B cell (primary cell): ENCODE data around the gene ITGB3BP. TPM values are rescaled to one million over a fixed set of nuclear protein-coding genes. Genes with fewer than 3 reads are reported as not detected.

Experiments
- ATAC-seq: fragments of 200-7000 bp; cut with Tn5 transposase; one replicate; pipeline ENCODE4 v1.10.0; 2021; ENCODE audit warnings: low read depth, mild to moderate bottlenecking, moderate number of reproducible peaks, moderate library complexity
- CTCF ChIA-PET: fragments of 350-600 bp; sonication (Branson Sonifier 250); formaldehyde crosslinking; loops from one replicate; lab custom pipeline; 2021; ENCODE audit warnings: antibody characterized with exemption, inconsistent platforms; lab: Charles Lee
- POLR2A ChIA-PET: fragments of 350-600 bp; sonication (Branson Sonifier 250); formaldehyde crosslinking; loops from one replicate; lab custom pipeline; 2021; ENCODE audit warnings: antibody characterized with exemption; lab: Charles Lee
- DNase-seq: peaks from one replicate; pipeline ENCODE4 v3.0.0; 2013
- H2AFZ ChIP-seq: 2 replicates; pipeline ENCODE4 v1.6.1; 2012; ENCODE audit warnings: mild to moderate bottlenecking, low read depth, low read length; ENCODE audit not compliant: insufficient read depth, poor library complexity, severe bottlenecking
- H3K27ac ChIP-seq, 2 donors: 1 replicate in 1 of 2; 2 replicates in 1 of 2; pipeline ENCODE4 v1.5.1; 2012 to 2013; ENCODE audit warnings: low read length in 2 of 2, mild to moderate bottlenecking in 2 of 2, moderate library complexity in 1 of 2
- H3K27me3 ChIP-seq, 4 experiments: fragments of 200-600 bp in 1 of 4; sonication (generic) in 1 of 4; replicated peaks in 1 of 4; 1 replicate in 2 of 4; 2 replicates in 2 of 4; pipeline versions ENCODE4 v1.6.1 to v1.7.0; 2013 to 2016; ENCODE audit warnings: low read length in 3 of 4, mild to moderate bottlenecking in 2 of 4, mixed read lengths in 1 of 4, moderate library complexity in 1 of 4; ENCODE audit not compliant: insufficient read depth in 4 of 4, control insufficient read depth in 3 of 4; ENCODE audit errors: control extremely low read depth in 1 of 4
- H3K36me3 ChIP-seq, 2 experiments: replicated peaks in 1 of 2; 1 replicate in 1 of 2; 2 replicates in 1 of 2; pipeline versions ENCODE4 v1.6.1 to v1.7.1; 2013; ENCODE audit warnings: low read length in 1 of 2; ENCODE audit not compliant: insufficient read depth in 2 of 2, control insufficient read depth in 1 of 2; ENCODE audit errors: control extremely low read depth in 1 of 2, extremely low read depth in 1 of 2
- H3K4me1 ChIP-seq, 2 donors: fragments of 200-600 bp in 1 of 2; sonication (generic) in 1 of 2; 1 replicate in 1 of 2; 2 replicates in 1 of 2; pipeline versions ENCODE4 v1.5.1 to v1.6.1; 2013 to 2017; ENCODE audit warnings: low read length in 2 of 2; ENCODE audit not compliant: control insufficient read depth in 2 of 2, insufficient read depth in 2 of 2
- H3K4me2 ChIP-seq: replicated peaks from 2 replicates; pipeline ENCODE3; 2012; ENCODE audit warnings: mild to moderate bottlenecking, low read depth, low read length; ENCODE audit not compliant: poor library complexity, severe bottlenecking
- H3K4me3 ChIP-seq, 5 experiments: fragments of 200-600 bp in 1 of 5; sonication (generic) in 1 of 5; 1 replicate in 3 of 5; 2 replicates in 2 of 5; pipeline versions ENCODE4 v1.5.1 to v1.7.0; 2011 to 2016; ENCODE audit warnings: low read length in 4 of 5, mild to moderate bottlenecking in 4 of 5, low read depth in 2 of 5, control low read depth in 1 of 5, moderate library complexity in 1 of 5; ENCODE audit not compliant: insufficient read depth in 1 of 5; ENCODE audit errors: control extremely low read depth in 1 of 5, extremely low read depth in 1 of 5
- H3K79me2 ChIP-seq: fragments of 200-600 bp; sonication (generic); one replicate; pipeline ENCODE4 v1.6.0; 2016; ENCODE audit warnings: low read length; ENCODE audit not compliant: control insufficient read depth, insufficient read depth
- H3K9ac ChIP-seq: fragments of 200-600 bp; sonication (generic); 2 replicates; pipeline ENCODE4 v1.6.1; 2017; ENCODE audit warnings: mild to moderate bottlenecking, low read length, moderate library complexity
- H3K9me3 ChIP-seq, 3 donors: one replicate each; pipeline versions ENCODE4 v1.6.1 to v1.7.1; 2013; ENCODE audit warnings: low read length in 2 of 3; ENCODE audit not compliant: control insufficient read depth in 2 of 3, insufficient read depth in 1 of 3; ENCODE audit errors: control extremely low read depth in 1 of 3
- H4K20me1 ChIP-seq: 2 replicates; pipeline ENCODE4 v1.6.0; 2012; ENCODE audit warnings: mild to moderate bottlenecking, low read length; ENCODE audit not compliant: insufficient read depth, control insufficient read depth, poor library complexity, severe bottlenecking
- H3K27ac Mint-ChIP-seq: one replicate; pipeline ENCODE4 v1.8.0; 2021; ENCODE audit warnings: mixed read lengths
- H3K27me3 Mint-ChIP-seq: one replicate; pipeline ENCODE4 v1.8.0; 2021; ENCODE audit warnings: mixed read lengths
- H3K4me1 Mint-ChIP-seq: one replicate; pipeline ENCODE4 v1.8.0; 2021; ENCODE audit warnings: mixed read lengths
- H3K4me3 Mint-ChIP-seq: one replicate; pipeline ENCODE4 v1.8.0; 2021; ENCODE audit warnings: mixed read lengths
- H3K9me3 Mint-ChIP-seq: one replicate; pipeline ENCODE4 v1.8.0; 2022; ENCODE audit warnings: mixed read lengths; ENCODE audit not compliant: insufficient read depth
- CTCF ChIP-seq: fragments of 200-600 bp; IDR thresholded peaks from one replicate; pipeline ENCODE4 v1.8.0; 2022; ENCODE audit warnings: antibody characterized with exemption, mild to moderate bottlenecking
- EZH2 ChIP-seq: IDR thresholded peaks from 2 replicates; pipeline ENCODE4 v1.6.1; 2012; ENCODE audit warnings: borderline replicate concordance, low read depth, mild to moderate bottlenecking, moderate library complexity, low read length; ENCODE audit not compliant: insufficient read depth, poor library complexity, severe bottlenecking
- WGBS: methylation state at CpG from one replicate; pipeline ENCODE4 v1.1.5; 2013; ENCODE audit warnings: missing lambda C conversion rate; ENCODE audit not compliant: insufficient coverage; 5-methylcytosine and 5-hydroxymethylcytosine counted together
- intact Hi-C: fragments of 100-400 bp; cut with micrococcal nuclease; formaldehyde crosslinking; loops from one replicate; pipeline ENCODE4 v1.10.0; 2022
- polyA plus RNA-seq: library from polyadenylated mRNA; depleted of rRNA; stranded (reverse); fragments of >200 nt; gene quantifications from 2 replicates; pipeline ENCODE4 v1.2.3, GENCODE V29; 2012
- total RNA-seq, 2 donors: library from RNA; stranded (reverse); fragments of 120-200 nt in 1 of 2; gene quantifications; 1 replicate in 1 of 2; 2 replicates in 1 of 2; pipeline versions ENCODE4 v1.2.3 to v1.2.4, GENCODE V29; 2013 to 2022

ITGB3BP gene
- total and polyA plus RNA-seq, 2 donors (not counting 1 experiment from before 2014, with no cell fraction given): 12.7 to 37.4 TPM

GRCh38 chr1:63569640-63570316, 46.8 kb upstream of the ITGB3BP start:
- CTCF ChIA-PET: interaction anchor here (0.5 to 1.5 kb wide), 3 partner anchors 9 to 1108 kb away, joined by 3 to 6 read pairs (median 5); no protein-coding TSS in a partner anchor
- TF ChIP-seq EZH2: no peak
- no peak for TF ChIP-seq CTCF
- no peaks in the 10 kb centered on the region for H3K36me3 ChIP-seq
- no CpG with 5 or more reads among the region's 3 CpGs for WGBS
- Mint-ChIP-seq H3K9me3 (no peaks in the 10 kb centered on the region), H3K4me1 (no peaks in the 10 kb centered on the region), H3K27me3 (no peaks in the 10 kb centered on the region), H3K27ac (no peak overlapping the region), H3K4me3 (no peak overlapping the region)
- H3K27me3 ChIP-seq: no peaks in the 10 kb centered on the region
- ATAC-seq: no peak
- H3K79me2 ChIP-seq: no peaks in the 10 kb centered on the region
- H3K27ac ChIP-seq: no peak overlapping the region
- intact Hi-C loops: no loop called here
- H3K9me3 ChIP-seq: no peaks in the 10 kb centered on the region
- H3K9ac ChIP-seq: no peak overlapping the region
- H3K4me2 ChIP-seq: no peak overlapping the region
- DNase-seq: no peak
- H3K4me1 ChIP-seq: no peaks in the 10 kb centered on the region
- POLR2A ChIA-PET: no interaction called here
- H2AFZ ChIP-seq: no peak overlapping the region
- no peak overlapping the region for H3K4me3 ChIP-seq
- no peaks in the 10 kb centered on the region for H4K20me1 ChIP-seq

GRCh38 chr1:63569068-63569467, 46.0 kb upstream of the ITGB3BP start:
- POLR2A ChIA-PET: no interaction called here
- Histone ChIP-seq H2AFZ (no peak overlapping the region), H3K4me1 (no peaks in the 10 kb centered on the region), H3K9ac (no peak overlapping the region), H3K36me3 (no peaks in the 10 kb centered on the region), H3K27ac (no peak overlapping the region), H3K27me3 (no peaks in the 10 kb centered on the region), H4K20me1 (no peaks in the 10 kb centered on the region), H3K9me3 (no peaks in the 10 kb centered on the region), H3K4me2 (no peak overlapping the region), H3K79me2 (no peaks in the 10 kb centered on the region), H3K4me3 (no peak overlapping the region)
- CTCF ChIA-PET: interaction anchor here (1.5 kb wide), 1 partner anchor 8 kb away, joined by 5 read pairs; no protein-coding TSS in a partner anchor
- Mint-ChIP-seq H3K27ac (no peak overlapping the region), H3K27me3 (no peaks in the 10 kb centered on the region), H3K4me3 (no peak overlapping the region), H3K9me3 (no peaks in the 10 kb centered on the region), H3K4me1 (no peaks in the 10 kb centered on the region)
- TF ChIP-seq CTCF: no peak
- no peak for TF ChIP-seq EZH2
- no CpG with 5 or more reads among the region's 4 CpGs for WGBS
- ATAC-seq (no peak), DNase-seq (no peak)
- intact Hi-C loops: no loop called here
